Measurements from ENCODE around the gene NKX2-1. TPM values are rescaled to one million over a fixed set of nuclear protein-coding genes. Genes with fewer than 3 reads are reported as not detected.
"Not testable (repeated sequence)": the region's sequence is repeated elsewhere in the genome, so short reads cannot be mapped to it uniquely, and the experiment has no call there.

The NKX2-1 gene
- total RNA-seq, 1 experiment from 2014 or later: not detected

GRCh38 chr14:36553656-36554260 is 33.7 kb upstream of the NKX2-1 start:
- TF ChIP-seq CTCF (conservative IDR thresholded peaks at IDR 0.05; ENCODE audit: low read depth, low read length): peak; percentile 85
- no peak for TF ChIP-seq EZH2 (IDR thresholded peaks at IDR 0.05; ENCODE audit: borderline replicate concordance, low read depth, low read length, poor library complexity, severe bottlenecking)
- ChIA-PET POLR2A (ENCODE audit: low non-redundant PET) (interaction anchor here (0.6 kb wide), 1 partner anchor 486 kb away, joined by 12 read pairs; no protein-coding TSS in a partner anchor), CTCF (interaction anchor here (0.6 to 1.8 kb wide), 12 partner anchors 28 to 842 kb away, joined by 5 to 36 read pairs (median 6); no protein-coding TSS in a partner anchor)
- peak; percentile 70 for DNase-seq (ENCODE audit: low spot score)
- intact Hi-C loops (cut with micrococcal nuclease; ENCODE audit: unreplicated experiment): loop anchor here (1.0 to 5.0 kb wide), 3 partner anchors 52 to 599 kb away; no protein-coding TSS in a partner anchor
- Histone ChIP-seq H3K4me1 (ENCODE audit: insufficient read depth, low read length, poor library complexity, severe bottlenecking) (no peaks in the 10 kb centered on the region), H3K4me3 (ENCODE audit: low read depth, low read length, poor library complexity, severe bottlenecking) (no peak overlapping the region), H3K36me3 (ENCODE audit: insufficient read depth, low read length, poor library complexity, severe bottlenecking) (no peaks in the 10 kb centered on the region), H3K27ac (ENCODE audit: low read depth, low read length, poor library complexity, severe bottlenecking) (no peak overlapping the region), H3K9me3 (ENCODE audit: low read depth, low read length, poor library complexity, severe bottlenecking) (no peaks in the 10 kb centered on the region), H3K27me3 (replicated peaks; ENCODE audit: insufficient read depth, low read depth, low read length, poor library complexity) (no peaks in the 10 kb centered on the region)
- no TSS peak for BruUV-seq (replicated peaks)

- no peaks in the 10 kb centered on the region for H3K36me3 ChIP-seq (ENCODE audit: insufficient read depth, low read length, poor library complexity, severe bottlenecking)
- no peak overlapping the region for H3K27ac ChIP-seq (ENCODE audit: low read depth, low read length, poor library complexity, severe bottlenecking)
- intact Hi-C loops (cut with micrococcal nuclease; ENCODE audit: unreplicated experiment): loop anchor here (5.0 kb wide), 2 partner anchors 391 to 601 kb away; no protein-coding TSS in a partner anchor
- H3K4me3 ChIP-seq (ENCODE audit: low read depth, low read length, poor library complexity, severe bottlenecking): no peak overlapping the region
- no peak for TF ChIP-seq CTCF (conservative IDR thresholded peaks at IDR 0.05; ENCODE audit: low read depth, low read length)
- no peak for TF ChIP-seq EZH2 (IDR thresholded peaks at IDR 0.05; ENCODE audit: borderline replicate concordance, low read depth, low read length, poor library complexity, severe bottlenecking)
- BruUV-seq (replicated peaks): no TSS peak
- ChIA-PET POLR2A (ENCODE audit: low non-redundant PET) (no interaction called here), CTCF (no interaction called here)
- no peaks in the 10 kb centered on the region for H3K9me3 ChIP-seq (ENCODE audit: low read depth, low read length, poor library complexity, severe bottlenecking)
- DNase-seq (ENCODE audit: low spot score): no peak
- H3K27me3 ChIP-seq (replicated peaks; ENCODE audit: insufficient read depth, low read depth, low read length, poor library complexity): peaks cover 12% of the 10 kb centered on the region
- no peaks in the 10 kb centered on the region for H3K4me1 ChIP-seq (ENCODE audit: insufficient read depth, low read length, poor library complexity, severe bottlenecking)
Observed at GRCh38 chr14:36550899-36551298, 30.9 kb upstream of the NKX2-1 start.

GRCh38 chr14:36544280-36544679 is 24.2 kb upstream of the NKX2-1 start:
- POLR2A ChIA-PET (ENCODE audit: low non-redundant PET); H3K9me3 ChIP-seq (ENCODE audit: low read depth, low read length, poor library complexity, severe bottlenecking); DNase-seq (ENCODE audit: low spot score); H3K27ac ChIP-seq (ENCODE audit: low read depth, low read length, poor library complexity, severe bottlenecking); H3K36me3 ChIP-seq (ENCODE audit: insufficient read depth, low read length, poor library complexity, severe bottlenecking); BruUV-seq (replicated peaks); H3K4me3 ChIP-seq (ENCODE audit: low read depth, low read length, poor library complexity, severe bottlenecking); intact Hi-C loops (cut with micrococcal nuclease; ENCODE audit: unreplicated experiment); H3K4me1 ChIP-seq (ENCODE audit: insufficient read depth, low read length, poor library complexity, severe bottlenecking): not testable (repeated sequence)
- H3K27me3 ChIP-seq (replicated peaks; ENCODE audit: insufficient read depth, low read depth, low read length, poor library complexity): peaks cover 48% of the 10 kb centered on the region
- CTCF ChIA-PET: interaction anchor here (1.5 kb wide), 1 partner anchor 19 kb away, joined by 11 read pairs; no protein-coding TSS in a partner anchor

GRCh38 chr14:36538051-36538450 is 18.0 kb upstream of the NKX2-1 start:
- Histone ChIP-seq H3K36me3 (ENCODE audit: insufficient read depth, low read length, poor library complexity, severe bottlenecking) (no peaks in the 10 kb centered on the region), H3K4me3 (ENCODE audit: low read depth, low read length, poor library complexity, severe bottlenecking) (no peak overlapping the region), H3K27ac (ENCODE audit: low read depth, low read length, poor library complexity, severe bottlenecking) (no peak overlapping the region), H3K9me3 (ENCODE audit: low read depth, low read length, poor library complexity, severe bottlenecking) (no peaks in the 10 kb centered on the region), H3K4me1 (ENCODE audit: insufficient read depth, low read length, poor library complexity, severe bottlenecking) (no peaks in the 10 kb centered on the region), H3K27me3 (replicated peaks; ENCODE audit: insufficient read depth, low read depth, low read length, poor library complexity) (peaks cover 80% of the 10 kb centered on the region)
- no peak for DNase-seq (ENCODE audit: low spot score)
- ChIA-PET CTCF (no interaction called here), POLR2A (ENCODE audit: low non-redundant PET) (no interaction called here)
- no TSS peak for BruUV-seq (replicated peaks)
- intact Hi-C loops (cut with micrococcal nuclease; ENCODE audit: unreplicated experiment): no loop called here
- TF ChIP-seq CTCF (conservative IDR thresholded peaks at IDR 0.05; ENCODE audit: low read depth, low read length) (no peak), EZH2 (IDR thresholded peaks at IDR 0.05; ENCODE audit: borderline replicate concordance, low read depth, low read length, poor library complexity, severe bottlenecking) (no peak)
